Measurements from ENCODE around the gene ARMH2. TPM values are rescaled to one million over a fixed set of nuclear protein-coding genes. Genes with fewer than 3 reads are reported as not detected.
"Not testable (repeated sequence)": the region's sequence is repeated elsewhere in the genome, so short reads cannot be mapped to it uniquely, and the experiment has no call there.

The ARMH2 gene
- total and polyA plus RNA-seq, 7 donors: 0.10 TPM; not detected in 6

- no peaks in the 10 kb centered on the region for H3K36me3 ChIP-seq
- intact Hi-C loops (cut with DNase I): no loop called here
- WGBS, 2 donors: 85 to 91% methylated on average over 17 of the region's 17 CpGs
Observed at GRCh38 chr6:24761193-24761835, 37.4 kb downstream of the ARMH2 start.

GRCh38 chr6:24760210-24760609 lies 38.5 kb downstream of the ARMH2 start:
- H3K9me3 ChIP-seq: no peaks in the 10 kb centered on the region
- no peak overlapping the region for H3K4me3 ChIP-seq
- no peaks in the 10 kb centered on the region for H3K4me1 ChIP-seq
- intact Hi-C loops (cut with DNase I): no loop called here
- H3K36me3 ChIP-seq: no peaks in the 10 kb centered on the region
- WGBS, 2 donors: 95% methylated on average over 5 of the region's 5 CpGs
- H3K27me3 ChIP-seq: no peaks in the 10 kb centered on the region
- H3K27ac ChIP-seq: no peak overlapping the region
- TF ChIP-seq POLR2AphosphoS5 (IDR thresholded peaks at IDR 0.05) (no peak), POLR2A (IDR thresholded peaks at IDR 0.05) (no peak), EP300 (IDR thresholded peaks at IDR 0.05) (no peak), CTCF (IDR thresholded peaks at IDR 0.05) (no peak)
- DNase-seq: no peak

More at GRCh38 chr6:24761193-24761835, 37.4 kb downstream of the ARMH2 start:
- Histone ChIP-seq H3K27me3 (no peaks in the 10 kb centered on the region), H3K4me1 (no peaks in the 10 kb centered on the region), H3K9me3 (no peaks in the 10 kb centered on the region), H3K27ac (no peak overlapping the region), H3K4me3 (no peak overlapping the region)
- TF ChIP-seq EP300 (IDR thresholded peaks at IDR 0.05) (no peak), POLR2A (IDR thresholded peaks at IDR 0.05) (no peak), POLR2AphosphoS5 (IDR thresholded peaks at IDR 0.05) (no peak), CTCF (IDR thresholded peaks at IDR 0.05) (no peak)
- DNase-seq: no peak

GRCh38 chr6:24759718-24760117 lies 39.0 kb downstream of the ARMH2 start:
- intact Hi-C loops (cut with DNase I): no loop called here
- Histone ChIP-seq H3K27me3 (no peaks in the 10 kb centered on the region), H3K4me1 (no peaks in the 10 kb centered on the region), H3K27ac (no peak overlapping the region), H3K4me3 (no peak overlapping the region), H3K36me3 (no peaks in the 10 kb centered on the region), H3K9me3 (no peaks in the 10 kb centered on the region)
- no peak for DNase-seq
- 96% methylated on average over 3 of the region's 3 CpGs for WGBS, 2 donors
- TF ChIP-seq CTCF (IDR thresholded peaks at IDR 0.05) (no peak), POLR2AphosphoS5 (IDR thresholded peaks at IDR 0.05) (no peak), EP300 (IDR thresholded peaks at IDR 0.05) (no peak), POLR2A (IDR thresholded peaks at IDR 0.05) (no peak)

GRCh38 chr6:24757611-24758010 lies 41.1 kb downstream of the ARMH2 start:
- WGBS, 2 donors: 88 to 92% methylated on average over 6 of the region's 6 CpGs
- Histone ChIP-seq H3K4me3 (no peak overlapping the region), H3K27me3 (no peaks in the 10 kb centered on the region), H3K4me1 (no peaks in the 10 kb centered on the region), H3K36me3 (no peaks in the 10 kb centered on the region), H3K27ac (no peak overlapping the region), H3K9me3 (no peaks in the 10 kb centered on the region)
- no peak for TF ChIP-seq POLR2A (IDR thresholded peaks at IDR 0.05)
- TF ChIP-seq POLR2AphosphoS5 (IDR thresholded peaks at IDR 0.05): no peak
- intact Hi-C loops (cut with DNase I): no loop called here
- DNase-seq: no peak

GRCh38 chr6:24755279-24755678 lies 43.4 kb downstream of the ARMH2 start:
- H3K9me3 ChIP-seq: no peaks in the 10 kb centered on the region
- H3K4me1 ChIP-seq: no peaks in the 10 kb centered on the region
- H3K27me3 ChIP-seq: no peaks in the 10 kb centered on the region
- intact Hi-C loops (cut with DNase I): no loop called here
- no peak overlapping the region for H3K27ac ChIP-seq
- TF ChIP-seq POLR2A (IDR thresholded peaks at IDR 0.05) (no peak), POLR2AphosphoS5 (IDR thresholded peaks at IDR 0.05) (no peak), CTCF (IDR thresholded peaks at IDR 0.05) (no peak), EP300 (IDR thresholded peaks at IDR 0.05) (no peak)
- no peak for DNase-seq
- H3K36me3 ChIP-seq: no peaks in the 10 kb centered on the region
- H3K4me3 ChIP-seq: no peak overlapping the region

GRCh38 chr6:24754378-24754777 lies 44.3 kb downstream of the ARMH2 start:
- H3K27me3 ChIP-seq; H3K36me3 ChIP-seq; intact Hi-C loops (cut with DNase I); H3K9me3 ChIP-seq; H3K27ac ChIP-seq; DNase-seq; H3K4me1 ChIP-seq; H3K4me3 ChIP-seq: not testable (repeated sequence)
- WGBS, 2 donors: 93 to 95% methylated on average over 4 of the region's 4 CpGs
